CD14-positive monocyte (primary cell): ENCODE results near the gene IKBKE. TPM values are rescaled to one million over a fixed set of nuclear protein-coding genes. Genes with fewer than 3 reads are reported as not detected.

Source experiments
- DNase-seq, 3 donors: peaks; one replicate each; pipeline ENCODE4 v3.0.0-alpha.2; 2011 to 2022
- H2AFZ ChIP-seq: 2 replicates; pipeline ENCODE4 v1.6.0; 2012; ENCODE audit warnings: mild to moderate bottlenecking, low read depth, low read length, inconsistent platforms; ENCODE audit not compliant: insufficient read depth, poor library complexity, severe bottlenecking
- H3K27ac ChIP-seq, 2 donors: 1 replicate in 1 of 2; 2 replicates in 1 of 2; pipeline ENCODE4 v1.5.1; 2012 to 2013; ENCODE audit warnings: low read length in 2 of 2, control low read depth in 1 of 2, inconsistent platforms in 1 of 2, low read depth in 1 of 2, mild to moderate bottlenecking in 1 of 2
- H3K27me3 ChIP-seq, 2 donors: one replicate each; pipeline versions ENCODE4 v1.6.0 to v1.6.1; 2011 to 2013; ENCODE audit warnings: low read length in 2 of 2; ENCODE audit not compliant: control insufficient read depth in 2 of 2, insufficient read depth in 2 of 2
- H3K36me3 ChIP-seq, 2 donors: replicated peaks in 1 of 2; 1 replicate in 1 of 2; 2 replicates in 1 of 2; pipeline versions ENCODE4 v1.5.1 to v1.6.1; 2012 to 2013; ENCODE audit warnings: low read length in 2 of 2, control low read depth in 1 of 2, inconsistent platforms in 1 of 2, mild to moderate bottlenecking in 1 of 2; ENCODE audit not compliant: insufficient read depth in 2 of 2, control insufficient read depth in 1 of 2
- H3K4me1 ChIP-seq, 2 donors: 1 replicate in 1 of 2; 2 replicates in 1 of 2; pipeline versions ENCODE4 v1.5.1 to v1.6.1; 2012 to 2013; ENCODE audit warnings: low read length in 2 of 2, control low read depth in 1 of 2, inconsistent platforms in 1 of 2, mild to moderate bottlenecking in 1 of 2, moderate library complexity in 1 of 2; ENCODE audit not compliant: insufficient read depth in 2 of 2, control insufficient read depth in 1 of 2
- H3K4me2 ChIP-seq: replicated peaks from 2 replicates; pipeline ENCODE3; 2012; ENCODE audit warnings: low read length, moderate library complexity, mild to moderate bottlenecking; ENCODE audit not compliant: poor library complexity, severe bottlenecking; ENCODE audit errors: extremely low read depth
- H3K4me3 ChIP-seq, 3 experiments: fragments of 200-600 bp in 1 of 3; sonication (generic) in 1 of 3; replicated peaks in 1 of 3; 1 replicate in 2 of 3; 2 replicates in 1 of 3; pipeline ENCODE4 v1.5.1; 2011 to 2013; ENCODE audit warnings: low read length in 3 of 3, mild to moderate bottlenecking in 3 of 3, control low read depth in 2 of 3, low read depth in 2 of 3, inconsistent platforms in 1 of 3, moderate library complexity in 1 of 3
- H3K79me2 ChIP-seq: 2 replicates; pipeline ENCODE4 v1.6.0; 2012; ENCODE audit warnings: mild to moderate bottlenecking, control low read depth, inconsistent platforms, low read length, moderate library complexity; ENCODE audit not compliant: insufficient read depth
- H3K9ac ChIP-seq: 2 replicates; pipeline ENCODE4 v1.6.0; 2017; ENCODE audit warnings: low read length, mild to moderate bottlenecking; ENCODE audit not compliant: insufficient read depth, poor library complexity, severe bottlenecking
- H3K9me3 ChIP-seq, 2 donors: replicated peaks in 1 of 2; 1 replicate in 1 of 2; 2 replicates in 1 of 2; pipeline versions ENCODE4 v1.5.1 to v1.6.1; 2012 to 2013; ENCODE audit warnings: low read length in 2 of 2, control low read depth in 1 of 2; ENCODE audit not compliant: control insufficient read depth in 1 of 2, insufficient read depth in 1 of 2
- H4K20me1 ChIP-seq: 2 replicates; pipeline ENCODE4 v1.6.0; 2012; ENCODE audit warnings: mild to moderate bottlenecking, low read length, control low read depth, moderate library complexity; ENCODE audit not compliant: insufficient read depth
- H3K27ac Mint-ChIP-seq, 7 donors: one replicate each; pipeline ENCODE4 v1.8.0; 2020; ENCODE audit warnings: mild to moderate bottlenecking in 7 of 7, mixed read lengths in 7 of 7, moderate library complexity in 6 of 7, inconsistent platforms in 2 of 7
- H3K27me3 Mint-ChIP-seq, 3 donors: one replicate each; pipeline ENCODE4 v1.8.0; 2021 to 2022; ENCODE audit warnings: low read depth in 3 of 3, mild to moderate bottlenecking in 3 of 3, mixed read lengths in 3 of 3, moderate library complexity in 3 of 3, inconsistent platforms in 1 of 3
- H3K36me3 Mint-ChIP-seq, 2 donors: one replicate each; pipeline ENCODE4 v1.8.0; 2020; ENCODE audit warnings: mixed read lengths in 2 of 2, inconsistent platforms in 1 of 2, mild to moderate bottlenecking in 1 of 2
- H3K4me1 Mint-ChIP-seq: one replicate; pipeline ENCODE4 v1.8.0; 2020; ENCODE audit warnings: mild to moderate bottlenecking, mixed read lengths
- H3K4me3 Mint-ChIP-seq, 2 donors: one replicate each; pipeline ENCODE4 v1.8.0; 2020; ENCODE audit warnings: mild to moderate bottlenecking in 2 of 2, mixed read lengths in 2 of 2, moderate library complexity in 1 of 2
- H3K9me3 Mint-ChIP-seq, 7 donors: one replicate each; pipeline ENCODE4 v1.8.0; 2020 to 2022; ENCODE audit warnings: mixed read lengths in 7 of 7, mild to moderate bottlenecking in 6 of 7, moderate library complexity in 6 of 7, inconsistent platforms in 2 of 7
- WGBS: methylation state at CpG from one replicate; pipeline ENCODE4 v1.1.5; 2013; ENCODE audit warnings: missing lambda C conversion rate; ENCODE audit not compliant: insufficient coverage; 5-methylcytosine and 5-hydroxymethylcytosine counted together
- intact Hi-C, 2 donors: fragments of 100-400 bp; cut with micrococcal nuclease; formaldehyde crosslinking; loops; one replicate each; pipeline versions ENCODE4 v1.15.0 to v1.15.1; 2023
- polyA plus RNA-seq, 3 donors: library from polyadenylated mRNA; depleted of rRNA in 1 of 3; unstranded in 2 of 3; stranded (reverse) in 1 of 3; fragments of 300-500 nt in 2 of 3; fragments of >200 nt in 1 of 3; fragmentation: Illumina TruSeq in 2 of 3; gene quantifications; 1 replicate in 2 of 3; 2 replicates in 1 of 3; pipeline ENCODE4 v1.2.3, GENCODE V29; 2012 to 2021
- TF ChIP-seq, protein P1 (sequence below): fragments of 200-600 bp; IDR thresholded peaks from one replicate; pipeline ENCODE4 v1.8.0; 2022; ENCODE audit warnings: antibody characterized with exemption, mild to moderate bottlenecking

Gene IKBKE
- polyA plus RNA-seq, 3 donors, result 35.6 to 40.7 (median 37.6) TPM

DNA sequence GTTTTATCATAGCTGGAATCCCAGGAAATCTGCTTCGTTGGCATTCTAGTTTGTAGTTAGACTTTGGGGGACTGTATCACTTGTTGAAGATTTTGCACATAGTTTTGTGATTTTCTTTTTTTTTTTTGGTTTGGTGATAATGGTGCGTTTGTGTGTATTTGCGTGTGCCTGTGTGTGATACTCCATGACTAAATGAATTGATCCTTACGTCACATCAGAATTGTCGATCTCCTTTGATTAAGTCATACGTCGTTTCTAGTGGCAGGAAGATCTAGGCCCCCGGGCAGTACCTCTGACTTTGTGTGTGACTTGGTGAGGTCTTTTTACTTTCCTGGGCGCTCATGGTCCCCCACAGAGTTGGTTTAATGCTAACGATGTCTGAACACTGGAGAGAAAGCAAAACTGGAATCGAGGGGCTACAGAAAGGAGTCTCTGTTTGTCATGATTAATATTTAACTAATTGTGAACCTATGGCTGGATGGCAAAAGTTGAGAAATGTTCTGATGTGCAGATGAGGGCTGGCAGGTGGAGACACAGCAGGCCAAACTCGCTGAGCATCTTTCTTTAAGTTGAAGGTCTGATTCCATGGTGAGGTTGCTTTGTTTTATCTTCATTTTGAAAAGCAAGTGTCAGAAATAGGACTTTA lies 39.5 kb downstream of the IKBKE start:
- no peaks in the 10 kb centered on the region for H3K36me3 ChIP-seq
- no peak overlapping the region for H2AFZ ChIP-seq
- TF ChIP-seq, protein P1, sequence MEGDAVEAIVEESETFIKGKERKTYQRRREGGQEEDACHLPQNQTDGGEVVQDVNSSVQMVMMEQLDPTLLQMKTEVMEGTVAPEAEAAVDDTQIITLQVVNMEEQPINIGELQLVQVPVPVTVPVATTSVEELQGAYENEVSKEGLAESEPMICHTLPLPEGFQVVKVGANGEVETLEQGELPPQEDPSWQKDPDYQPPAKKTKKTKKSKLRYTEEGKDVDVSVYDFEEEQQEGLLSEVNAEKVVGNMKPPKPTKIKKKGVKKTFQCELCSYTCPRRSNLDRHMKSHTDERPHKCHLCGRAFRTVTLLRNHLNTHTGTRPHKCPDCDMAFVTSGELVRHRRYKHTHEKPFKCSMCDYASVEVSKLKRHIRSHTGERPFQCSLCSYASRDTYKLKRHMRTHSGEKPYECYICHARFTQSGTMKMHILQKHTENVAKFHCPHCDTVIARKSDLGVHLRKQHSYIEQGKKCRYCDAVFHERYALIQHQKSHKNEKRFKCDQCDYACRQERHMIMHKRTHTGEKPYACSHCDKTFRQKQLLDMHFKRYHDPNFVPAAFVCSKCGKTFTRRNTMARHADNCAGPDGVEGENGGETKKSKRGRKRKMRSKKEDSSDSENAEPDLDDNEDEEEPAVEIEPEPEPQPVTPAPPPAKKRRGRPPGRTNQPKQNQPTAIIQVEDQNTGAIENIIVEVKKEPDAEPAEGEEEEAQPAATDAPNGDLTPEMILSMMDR, result no peak
- no peak for DNase-seq
- WGBS, result 93% methylated on average over 8 of the region's 12 CpGs
- peak overlapping the region in 1 of 2 donors; percentile 85 for H3K4me3 Mint-ChIP-seq
- peaks cover 0 to 8% (median 5%) of the 10 kb centered on the region in 7 donors for H3K9me3 Mint-ChIP-seq
- H3K4me1 Mint-ChIP-seq, result peaks cover 47% of the 10 kb centered on the region
- no peak overlapping the region for H3K9ac ChIP-seq
- no peaks in the 10 kb centered on the region for H3K79me2 ChIP-seq
- intact Hi-C loops, result no loop called here
- no peak overlapping the region for H3K4me3 ChIP-seq
- H3K4me2 ChIP-seq, result no peak overlapping the region
- peaks cover 29 to 51% of the 10 kb centered on the region in 2 donors for H3K4me1 ChIP-seq
- peaks cover 32 to 54% of the 10 kb centered on the region in 2 donors for H3K27me3 ChIP-seq
- H4K20me1 ChIP-seq, result no peaks in the 10 kb centered on the region
- no peak overlapping the region for H3K27ac ChIP-seq
- H3K9me3 ChIP-seq, result no peaks in the 10 kb centered on the region
- peaks cover 13 to 19% of the 10 kb centered on the region in 2 donors for H3K36me3 Mint-ChIP-seq
- peaks cover 47 to 80% (median 61%) of the 10 kb centered on the region in 3 donors for H3K27me3 Mint-ChIP-seq
- no peak overlapping the region for H3K27ac Mint-ChIP-seq

DNA sequence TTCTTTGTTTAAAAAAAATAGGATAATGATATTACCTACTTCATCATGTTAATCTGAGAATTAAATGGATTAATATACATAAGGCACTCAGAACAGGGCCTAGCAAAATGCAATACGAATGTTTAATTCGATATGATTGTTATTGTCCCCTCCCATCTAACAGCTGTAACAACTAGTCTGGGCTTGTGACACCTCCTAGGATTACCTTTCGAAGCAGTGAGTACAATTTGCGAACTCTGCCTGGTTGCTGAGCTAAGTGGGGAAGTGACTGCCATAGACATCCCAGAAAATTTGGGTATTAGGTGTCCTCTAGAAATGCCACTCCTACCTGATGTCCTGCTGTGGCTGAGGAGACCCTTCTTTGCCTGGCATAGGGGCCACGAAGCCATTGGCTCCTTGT lies 40.1 kb downstream of the IKBKE start:
- intact Hi-C loops, result no loop called here
- no peaks in the 10 kb centered on the region for H3K9me3 ChIP-seq
- H3K36me3 Mint-ChIP-seq, result peaks cover 9 to 19% of the 10 kb centered on the region in 2 donors
- no peak overlapping the region for H3K9ac ChIP-seq
- peaks cover 35 to 51% of the 10 kb centered on the region in 2 donors for H3K4me1 ChIP-seq
- H3K27me3 ChIP-seq, result peaks cover 32 to 53% of the 10 kb centered on the region in 2 donors
- peaks cover 45 to 76% (median 55%) of the 10 kb centered on the region in 3 donors for H3K27me3 Mint-ChIP-seq
- no peak overlapping the region for H3K4me3 ChIP-seq
- no peaks in the 10 kb centered on the region for H3K36me3 ChIP-seq
- peaks cover 49% of the 10 kb centered on the region for H3K4me1 Mint-ChIP-seq
- no peak overlapping the region for H3K4me2 ChIP-seq
- H3K9me3 Mint-ChIP-seq, result peaks cover 0 to 8% (median 5%) of the 10 kb centered on the region in 7 donors
- 93% methylated on average over 5 of the region's 5 CpGs for WGBS
- H2AFZ ChIP-seq, result no peak overlapping the region
- no peak overlapping the region for H3K27ac Mint-ChIP-seq
- no peak overlapping the region for H3K27ac ChIP-seq
- peak overlapping the region in 1 of 2 donors; percentile 85 for H3K4me3 Mint-ChIP-seq
- TF ChIP-seq, protein P1, result no peak
- no peaks in the 10 kb centered on the region for H4K20me1 ChIP-seq
- no peak for DNase-seq
- no peaks in the 10 kb centered on the region for H3K79me2 ChIP-seq
